PC-3 (cell line): ENCODE results near the gene HAPLN2. TPM values are rescaled to one million over a fixed set of nuclear protein-coding genes. Genes with fewer than 3 reads are reported as not detected.

Experiments
- ATAC-seq: fragments of 200-7000 bp; cut with Tn5 transposase; 2 replicates; pipeline ENCODE4 v1.9.1; 2020; ENCODE audit warnings: mild to moderate bottlenecking, moderate library complexity
- BruUV-seq: library from RNA; stranded (reverse); fragments of 400-500 nt; replicated peaks from 2 replicates; lab custom pipeline; 2021; lab: Mats Ljungman, UMichigan
- CTCF ChIA-PET: fragments of 300-600 bp; sonication (Branson Sonifier 250); formaldehyde crosslinking; loops from one replicate; lab custom pipeline; 2022; ENCODE audit warnings: antibody characterized with exemption; lab: Charles Lee
- POLR2A ChIA-PET: fragments of 300-600 bp; sonication (Branson Sonifier 250); formaldehyde crosslinking; loops from one replicate; lab custom pipeline; 2022; ENCODE audit warnings: antibody characterized with exemption; ENCODE audit not compliant: unreplicated experiment; lab: Charles Lee
- DNase-seq: peaks from one replicate; pipeline ENCODE4 v3.0.0-alpha.2; 2015
- H2AFZ ChIP-seq: fragments of 300-600 bp; sonication (generic); 2 replicates; pipeline ENCODE4 v1.6.0; 2016; ENCODE audit warnings: antibody characterized with exemption, low read length
- H3F3A ChIP-seq: fragments of 300-600 bp; sonication (generic); one replicate; pipeline ENCODE4 v1.6.0; 2017; ENCODE audit warnings: antibody characterized with exemption, low read length, control low read depth, mild to moderate bottlenecking; ENCODE audit not compliant: unreplicated experiment
- H3K27ac ChIP-seq: fragments of 300-600 bp; sonication (generic); 2 replicates; pipeline ENCODE4 v1.5.1; 2016; ENCODE audit warnings: mild to moderate bottlenecking, low read length
- H3K27me3 ChIP-seq: fragments of 300-600 bp; sonication (generic); 2 replicates; pipeline ENCODE4 v1.6.1; 2016; ENCODE audit warnings: low read length, mixed read lengths
- H3K36me3 ChIP-seq: fragments of 300-600 bp; sonication (generic); 2 replicates; pipeline ENCODE4 v1.6.1; 2016; ENCODE audit warnings: low read depth, mixed run types, low read length, mixed read lengths
- H3K4me1 ChIP-seq: fragments of 300-600 bp; sonication (generic); 2 replicates; pipeline ENCODE4 v1.5.1; 2016; ENCODE audit warnings: low read length; ENCODE audit not compliant: insufficient read depth
- H3K4me2 ChIP-seq: fragments of 300-600 bp; sonication (generic); 2 replicates; pipeline ENCODE4 v1.6.0; 2016; ENCODE audit warnings: low read length
- H3K4me3 ChIP-seq: fragments of 300-600 bp; sonication (generic); 2 replicates; pipeline ENCODE4 v1.5.1; 2016; ENCODE audit warnings: mild to moderate bottlenecking, low read length, mixed read lengths
- H3K79me2 ChIP-seq: fragments of 300-600 bp; sonication (generic); 2 replicates; pipeline ENCODE4 v1.6.1; 2017; ENCODE audit warnings: low read length, mixed read lengths
- H3K9ac ChIP-seq: fragments of 300-600 bp; sonication (generic); 2 replicates; pipeline ENCODE4 v1.6.0; 2016; ENCODE audit warnings: mild to moderate bottlenecking, low read length
- H3K9me2 ChIP-seq: fragments of 300-600 bp; sonication (generic); replicated peaks from 2 replicates; pipeline ENCODE4 v1.6.1; 2016; ENCODE audit warnings: mixed run types, low read length, mixed read lengths
- H3K9me3 ChIP-seq: fragments of 300-600 bp; sonication (generic); 2 replicates; pipeline ENCODE4 v1.6.1; 2016; ENCODE audit warnings: low read length, mixed read lengths
- H4K20me1 ChIP-seq: fragments of 300-600 bp; sonication (generic); 2 replicates; pipeline ENCODE4 v1.6.1; 2016; ENCODE audit warnings: low read length, mixed read lengths
- CTCF ChIP-seq: fragments of 300-600 bp; sonication (generic); conservative IDR thresholded peaks from 2 replicates; pipeline ENCODE4 v1.5.1; 2017; ENCODE audit warnings: antibody characterized with exemption, low read depth, mild to moderate bottlenecking, low read length
- EZH2 ChIP-seq: fragments of 300-600 bp; sonication (generic); IDR thresholded peaks from one replicate; pipeline ENCODE4 v1.6.1; 2017; ENCODE audit warnings: antibody characterized with exemption, mild to moderate bottlenecking, low read length; ENCODE audit not compliant: unreplicated experiment
- EZH2phosphoT487 ChIP-seq: fragments of 300-600 bp; sonication (generic); IDR thresholded peaks from 2 replicates; pipeline ENCODE4 v1.6.1; 2018; ENCODE audit warnings: mild to moderate bottlenecking, antibody characterized with exemption, low read length, borderline replicate concordance
- intact Hi-C: fragments of 100-400 bp; cut with micrococcal nuclease; formaldehyde crosslinking; loops from 2 replicates; pipeline ENCODE4 v1.9.0; 2023
- total RNA-seq: library from RNA; depleted of rRNA; stranded (reverse); fragments of >200 nt; gene quantifications from 2 replicates; pipeline ENCODE4 v1.2.3, GENCODE V29; 2014

The HAPLN2 gene
- total RNA-seq, 1 experiment from 2014 or later, result 1.1 TPM

- Histone ChIP-seq H3K4me3 (no peak overlapping the region), H3F3A (no peaks in the 10 kb centered on the region), H3K9ac (no peak overlapping the region), H3K27ac (no peak overlapping the region), H3K9me2 (no peaks in the 10 kb centered on the region), H3K4me1 (peaks cover 15% of the 10 kb centered on the region), H3K9me3 (no peaks in the 10 kb centered on the region), H4K20me1 (no peaks in the 10 kb centered on the region), H3K79me2 (no peaks in the 10 kb centered on the region), H3K4me2 (no peak overlapping the region), H2AFZ (no peak overlapping the region), H3K36me3 (no peaks in the 10 kb centered on the region), H3K27me3 (peaks cover 31% of the 10 kb centered on the region)
- TF ChIP-seq EZH2 (no peak), CTCF (no peak), EZH2phosphoT487 (0 out of 2 replicates have a peak, but pooled peaks have one; percentile 26)
- ATAC-seq (no peak), DNase-seq (no peak)
- POLR2A ChIA-PET, result no interaction called here
- BruUV-seq, result no TSS peak
- intact Hi-C loops, result no loop called here
- CTCF ChIA-PET, result no interaction called here
Observed at GRCh38 chr1:156642265-156643048, 23.2 kb downstream of the HAPLN2 start.

GRCh38 chr1:156643049-156643777 is 24.0 kb downstream of the HAPLN2 start:
- POLR2A ChIA-PET, result no interaction called here
- Histone ChIP-seq H3K4me2 (no peak overlapping the region), H3K79me2 (no peaks in the 10 kb centered on the region), H3F3A (no peaks in the 10 kb centered on the region), H3K27me3 (peaks cover 26% of the 10 kb centered on the region), H2AFZ (no peak overlapping the region), H3K9me2 (no peaks in the 10 kb centered on the region), H4K20me1 (no peaks in the 10 kb centered on the region), H3K9ac (no peak overlapping the region), H3K9me3 (no peaks in the 10 kb centered on the region), H3K4me3 (no peak overlapping the region), H3K36me3 (no peaks in the 10 kb centered on the region), H3K27ac (no peak overlapping the region), H3K4me1 (peaks cover 15% of the 10 kb centered on the region)
- no peak for DNase-seq
- CTCF ChIA-PET, result no interaction called here
- no TSS peak for BruUV-seq
- no peak for TF ChIP-seq CTCF
- no peak for TF ChIP-seq EZH2phosphoT487
- TF ChIP-seq EZH2, result no peak
- ATAC-seq, result no peak
- intact Hi-C loops, result no loop called here

GRCh38 chr1:156643778-156644092 is 24.5 kb downstream of the HAPLN2 start:
- no TSS peak for BruUV-seq
- no peaks in the 10 kb centered on the region for H3F3A ChIP-seq
- no peaks in the 10 kb centered on the region for H3K9me3 ChIP-seq
- no peak overlapping the region for H3K27ac ChIP-seq
- H3K9ac ChIP-seq, result no peak overlapping the region
- intact Hi-C loops, result no loop called here
- peaks cover 15% of the 10 kb centered on the region for H3K4me1 ChIP-seq
- no peak overlapping the region for H3K4me3 ChIP-seq
- POLR2A ChIA-PET, result no interaction called here
- CTCF ChIA-PET, result no interaction called here
- H3K36me3 ChIP-seq, result no peaks in the 10 kb centered on the region
- no peaks in the 10 kb centered on the region for H3K9me2 ChIP-seq
- H4K20me1 ChIP-seq, result no peaks in the 10 kb centered on the region
- ATAC-seq (no peak), DNase-seq (no peak)
- peaks cover 21% of the 10 kb centered on the region for H3K27me3 ChIP-seq
- H3K4me2 ChIP-seq, result no peak overlapping the region
- TF ChIP-seq EZH2phosphoT487 (no peak), CTCF (no peak), EZH2 (no peak)
- no peak overlapping the region for H2AFZ ChIP-seq
- no peaks in the 10 kb centered on the region for H3K79me2 ChIP-seq
